K562 (cell line): ENCODE results near the gene CIAO2A.

Experiments used
- CEBPB ChIP-seq: fragments of 450-650 bp; IDR thresholded peaks from 2 replicates; pipeline ENCODE4 v1.6.1; 2016; ENCODE audit warnings: missing genetic modification characterization, missing compliant biosample characterization
- ELK1 ChIP-seq: sonication (generic); formaldehyde crosslinking; IDR thresholded peaks from 2 replicates; pipeline ENCODE4 v1.8.1; 2022; ENCODE audit warnings: missing genetic modification reagents

DNA sequence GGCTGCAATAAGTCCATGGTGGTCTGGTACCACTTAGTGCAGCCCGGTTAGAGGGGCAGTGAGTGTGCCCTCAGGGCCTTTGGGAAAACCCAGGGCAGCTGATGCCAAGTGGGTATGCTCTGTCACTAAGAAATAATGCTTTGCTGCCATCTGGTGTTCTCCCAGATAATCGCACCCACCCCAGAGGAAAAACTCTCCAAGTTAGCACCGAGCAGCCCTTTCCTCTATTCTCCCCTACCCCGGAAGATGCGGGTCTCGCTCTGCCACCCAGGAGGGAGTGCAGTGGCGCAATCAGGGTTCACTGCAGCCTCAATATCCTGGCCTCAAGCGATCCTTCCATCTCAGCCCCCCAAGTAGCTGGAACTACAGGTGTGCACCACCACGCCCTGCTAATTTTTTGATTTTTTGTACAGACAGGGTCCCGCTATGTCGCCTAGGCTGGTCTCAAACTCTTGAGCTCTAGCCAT is 26.0 kb downstream of the CIAO2A start:
- TF ChIP-seq CEBPB (tag) (no peak), ELK1 (no peak)
